ENCODE measurements around the gene GCSAML. TPM values are rescaled to one million over a fixed set of nuclear protein-coding genes. Genes with fewer than 3 reads are reported as not detected.

The GCSAML gene
- total and polyA plus RNA-seq, 2 experiments from 2014 or later, result not detected

- 0 out of 2 replicates have a peak overlapping the region, but pooled peaks have one; percentile 52 for H2AFZ ChIP-seq
- no peaks in the 10 kb centered on the region for H3K79me2 ChIP-seq (replicated peaks; ENCODE audit: insufficient read depth)
- no peak overlapping the region for H3K27ac Mint-ChIP-seq
- H4K20me1 ChIP-seq (replicated peaks; ENCODE audit: insufficient read depth), result no peaks in the 10 kb centered on the region
- H3K4me2 ChIP-seq, result no peak overlapping the region
- no peak for TF ChIP-seq ZNF331 (CRISPR knock-in tag; IDR thresholded peaks at IDR 0.05; ENCODE audit: low read depth)
- no peak for TF ChIP-seq STAT1 (IDR thresholded peaks at IDR 0.05; ENCODE audit: unreplicated experiment)
- no peak for TF ChIP-seq EZH2phosphoT487 (IDR thresholded peaks at IDR 0.05; ENCODE audit: unreplicated experiment)
- no peak for TF ChIP-seq ZNF462 (CRISPR knock-in tag; IDR thresholded peaks at IDR 0.05)
- TF ChIP-seq POLR2AphosphoS5 (IDR thresholded peaks at IDR 0.05; ENCODE audit: low read depth), result no peak
- no peaks in the 10 kb centered on the region; the same call in 2 of the 3 replicates for H3K9me3 Mint-ChIP-seq
- no peak overlapping the region for H3K27ac ChIP-seq (ENCODE audit: low read depth)
- DNase-seq (ENCODE audit: low spot score) (no peak), ATAC-seq (no peak)
- no peaks in the 10 kb centered on the region for H3F3A ChIP-seq (replicated peaks; ENCODE audit: low read depth)
- H3K4me1 Mint-ChIP-seq, result peaks cover 2% of the 10 kb centered on the region; the same call in 2 of the 3 replicates
- no peaks in the 10 kb centered on the region for H3K36me3 ChIP-seq (ENCODE audit: insufficient read depth)
- no peaks in the 10 kb centered on the region for H3K4me1 ChIP-seq (ENCODE audit: insufficient read depth)
- H3K27me3 Mint-ChIP-seq (ENCODE audit: insufficient read depth, low read depth, poor library complexity), result peaks cover 2% of the 10 kb centered on the region
- H3K4me3 Mint-ChIP-seq, result no peak overlapping the region
- H3K4me3 ChIP-seq, result no peak overlapping the region
- no peaks in the 10 kb centered on the region for H3K9me2 ChIP-seq (ENCODE audit: insufficient read depth)
- H3K27me3 ChIP-seq (ENCODE audit: insufficient read depth), result no peaks in the 10 kb centered on the region
- H3K36me3 Mint-ChIP-seq (ENCODE audit: low read depth), result no peaks in the 10 kb centered on the region
These were observed 9.7 kb upstream of the GCSAML start for GRCh38 chr1:247539215-247539614.

- H4K20me1 ChIP-seq (replicated peaks; ENCODE audit: insufficient read depth), result no peaks in the 10 kb centered on the region
- ATAC-seq, result no peak
- no peaks in the 10 kb centered on the region for H3K79me2 ChIP-seq (replicated peaks; ENCODE audit: insufficient read depth)
- H3K27ac ChIP-seq (ENCODE audit: low read depth), result no peak overlapping the region
- DNase-seq (ENCODE audit: low spot score), result no peak
- 0 out of 2 replicates have a peak overlapping the region, but pooled peaks have one; percentile 48 for H2AFZ ChIP-seq
- no peaks in the 10 kb centered on the region for H3K4me1 ChIP-seq (ENCODE audit: insufficient read depth)
- no peak overlapping the region for H3K4me3 ChIP-seq
- H3K4me2 ChIP-seq, result no peak overlapping the region
- no peaks in the 10 kb centered on the region for H3K9me2 ChIP-seq (ENCODE audit: insufficient read depth)
- Mint-ChIP-seq H3K27ac (no peak overlapping the region), H3K4me1 (peaks cover 2% of the 10 kb centered on the region; the same call in 2 of the 3 replicates), H3K9me3 (no peaks in the 10 kb centered on the region; the same call in 2 of the 3 replicates), H3K36me3 (ENCODE audit: low read depth) (no peaks in the 10 kb centered on the region), H3K27me3 (ENCODE audit: insufficient read depth, low read depth, poor library complexity) (peaks cover 2% of the 10 kb centered on the region), H3K4me3 (no peak overlapping the region)
- no peaks in the 10 kb centered on the region for H3F3A ChIP-seq (replicated peaks; ENCODE audit: low read depth)
- H3K36me3 ChIP-seq (ENCODE audit: insufficient read depth), result no peaks in the 10 kb centered on the region
- no peaks in the 10 kb centered on the region for H3K27me3 ChIP-seq (ENCODE audit: insufficient read depth)
- no peak for TF ChIP-seq STAT1 (IDR thresholded peaks at IDR 0.05; ENCODE audit: unreplicated experiment)
- TF ChIP-seq ETS1 (IDR thresholded peaks at IDR 0.05), result no peak
- TF ChIP-seq REST (IDR thresholded peaks at IDR 0.05; ENCODE audit: unreplicated experiment), result no peak
- TF ChIP-seq CTCF (conservative IDR thresholded peaks at IDR 0.05; ENCODE audit: low read depth in 2 of 2), result no peak
- no peak for TF ChIP-seq POLR2AphosphoS5 (IDR thresholded peaks at IDR 0.05; ENCODE audit: low read depth)
- TF ChIP-seq EZH2 (IDR thresholded peaks at IDR 0.05; ENCODE audit: low read depth, unreplicated experiment), result no peak
These were observed 8.4 kb upstream of the GCSAML start for GRCh38 chr1:247540581-247540980.
